HepG2 (cell line): ENCODE measurements around the gene UBE2H. TPM values are rescaled to one million over a fixed set of nuclear protein-coding genes. Genes with fewer than 3 reads are reported as not detected.

Source experiments
- CAMTA2 ChIP-seq: sonication (generic); formaldehyde crosslinking; IDR thresholded peaks from 2 replicates; pipeline ENCODE4 v1.4.0; 2020; ENCODE audit warnings: mild to moderate bottlenecking, missing genetic modification reagents, borderline replicate concordance
- CBX2 ChIP-seq, 2 experiments: fragments of 200-600 bp in 1 of 2; sonication (generic); formaldehyde crosslinking in 1 of 2; IDR thresholded peaks; 2 replicates each; pipeline versions ENCODE4 v1.7.0 to v1.8.1; 2018 to 2022; ENCODE audit warnings: low read depth in 2 of 2, low read length in 1 of 2, mild to moderate bottlenecking in 1 of 2, missing genetic modification reagents in 1 of 2
- CBX5 ChIP-seq: sonication (generic); formaldehyde crosslinking; IDR thresholded peaks from 2 replicates; pipeline ENCODE4 v1.4.0; 2020; ENCODE audit warnings: missing genetic modification reagents, borderline replicate concordance
- GATAD2A ChIP-seq: IDR thresholded peaks from 2 replicates; pipeline ENCODE4 v1.6.1; 2016
- HCFC1 ChIP-seq: fragments of 150-350 bp; IDR thresholded peaks from 2 replicates; pipeline ENCODE4 v1.6.1; 2014; ENCODE audit warnings: low read depth, low read length
- HDAC1 ChIP-seq: sonication (generic); formaldehyde crosslinking; IDR thresholded peaks from 2 replicates; pipeline ENCODE4 v1.5.1; 2020; ENCODE audit warnings: mild to moderate bottlenecking, missing genetic modification reagents
- HOXA3 ChIP-seq: sonication (generic); formaldehyde crosslinking; IDR thresholded peaks from 2 replicates; pipeline ENCODE4 v1.5.0; 2020; ENCODE audit warnings: missing genetic modification reagents
- KDM1A ChIP-seq: IDR thresholded peaks from 2 replicates; pipeline ENCODE4 v1.6.1; 2016; ENCODE audit warnings: missing compliant biosample characterization
- KLF16 ChIP-seq, 2 experiments: sonication (generic) in 1 of 2; formaldehyde crosslinking in 1 of 2; IDR thresholded peaks; 2 replicates each; pipeline versions ENCODE4 v1.6.1 to v1.8.0; 2016 to 2023; ENCODE audit warnings: missing genetic modification reagents in 2 of 2, missing compliant biosample characterization in 1 of 2
- MEIS2 ChIP-seq: sonication (generic); formaldehyde crosslinking; IDR thresholded peaks from 2 replicates; pipeline ENCODE4 v1.9.0; 2021; ENCODE audit warnings: mild to moderate bottlenecking, missing genetic modification reagents
- MTF1 ChIP-seq: sonication (generic); formaldehyde crosslinking; IDR thresholded peaks from 2 replicates; pipeline ENCODE4 v1.5.0; 2020; ENCODE audit warnings: missing genetic modification reagents
- NCOA5 ChIP-seq: sonication (generic); formaldehyde crosslinking; IDR thresholded peaks from 2 replicates; pipeline ENCODE4 v1.4.0; 2020; ENCODE audit warnings: missing genetic modification reagents
- TMF1 ChIP-seq: sonication (generic); formaldehyde crosslinking; IDR thresholded peaks from 2 replicates; pipeline ENCODE4 v1.8.1; 2022; ENCODE audit warnings: low read depth, missing genetic modification reagents
- YEATS4 ChIP-seq: sonication (generic); formaldehyde crosslinking; IDR thresholded peaks from 2 replicates; pipeline ENCODE4 v1.4.0; 2020; ENCODE audit warnings: missing genetic modification reagents, borderline replicate concordance
- ZMAT3 ChIP-seq: sonication (generic); formaldehyde crosslinking; conservative IDR thresholded peaks from 2 replicates; pipeline ENCODE4 v1.7.0; 2021; ENCODE audit warnings: missing genetic modification reagents
- ZMYM2 ChIP-seq: sonication (generic); formaldehyde crosslinking; IDR thresholded peaks from 2 replicates; pipeline ENCODE4 v1.8.0; 2022; ENCODE audit warnings: mild to moderate bottlenecking, missing genetic modification reagents
- ZNF33A ChIP-seq: sonication (generic); formaldehyde crosslinking; IDR thresholded peaks from 2 replicates; pipeline ENCODE4 v1.5.1; 2020; ENCODE audit warnings: missing genetic modification reagents, mild to moderate bottlenecking, moderate library complexity, borderline replicate concordance
- ZNF614 ChIP-seq: IDR thresholded peaks from 2 replicates; pipeline ENCODE4 v1.6.1; 2018; ENCODE audit warnings: missing biosample characterization, missing genetic modification reagents, inconsistent platforms, borderline replicate concordance
- ZSCAN20 ChIP-seq: sonication (generic); formaldehyde crosslinking; IDR thresholded peaks from 2 replicates; pipeline ENCODE4 v1.4.0; 2020; ENCODE audit warnings: missing genetic modification reagents, mild to moderate bottlenecking, borderline replicate concordance
- polyA plus RNA-seq, 8 experiments: library from polyadenylated mRNA; depleted of rRNA in 3 of 8; stranded (reverse) in 7 of 8; unstranded in 1 of 8; fragments of >200 nt; fragmentation: Illumina TruSeq in 4 of 8; extraction: Trizol in 4 of 8; gene quantifications; 2 replicates each; pipeline versions ENCODE4 v1.2.1 to v1.2.3, GENCODE V29; 2011 to 2016; ENCODE audit warnings: low read depth in 4 of 8, missing spikeins in 1 of 8, mixed read lengths in 1 of 8; ENCODE audit not compliant: insufficient read depth in 1 of 8
- total RNA-seq, 5 experiments: library from RNA; depleted of rRNA; stranded (reverse); fragments of >200 nt; fragmentation: Illumina TruSeq; extraction: Trizol; gene quantifications; 2 replicates each; pipeline ENCODE4 v1.2.3, GENCODE V29; 2016; ENCODE audit warnings: low read depth in 1 of 5
- TF ChIP-seq, protein P1 (sequence below): sonication (generic); formaldehyde crosslinking; IDR thresholded peaks from 2 replicates; pipeline ENCODE4 v1.8.1; 2023; ENCODE audit warnings: mild to moderate bottlenecking, inconsistent platforms, moderate library complexity, missing genetic modification reagents, borderline replicate concordance
- TF ChIP-seq, protein P2 (sequence below): sonication (generic); IDR thresholded peaks from 2 replicates; pipeline ENCODE4 v1.6.1; 2016; ENCODE audit warnings: low read depth, borderline replicate concordance
- TF ChIP-seq, protein P3 (sequence below): sonication (generic); formaldehyde crosslinking; IDR thresholded peaks from 2 replicates; pipeline ENCODE4 v1.9.0; 2021; ENCODE audit warnings: mild to moderate bottlenecking, missing genetic modification reagents

UBE2H gene
- total and polyA plus RNA-seq, 2 of the 13 experiments (the other 11 are each of a cell fraction or from before 2014, with no cell fraction given), result 15.5 to 40.1 TPM

GRCh38 chr7:129948877-129949291, 3.9 kb downstream of the UBE2H start (continued):
- TF ChIP-seq CBX5 (CRISPR knock-in tag) (peak; percentile 35; the same call in 1 of the 2 replicates), CAMTA2 (CRISPR knock-in tag) (no peak), KDM1A (no peak), MTF1 (CRISPR knock-in tag) (no peak), ZNF33A (no peak), GATAD2A (CRISPR knock-in tag) (peak; percentile 90), KLF16 (CRISPR knock-in tag; IDR thresholded peaks at IDR 0.05) (peak in 1 of 2 experiments; percentile 88; a peak in 1 of 4 replicates), ZMYM2 (CRISPR knock-in tag) (0 out of 2 replicates have a peak, but pooled peaks have one; percentile 35), CBX2 (IDR thresholded peaks at IDR 0.05; ENCODE audit: low read depth, low read length) (no peak), CBX2 (CRISPR knock-in tag; IDR thresholded peaks at IDR 0.05; ENCODE audit: low read depth) (no peak), ZSCAN20 (CRISPR knock-in tag) (no peak), ZMAT3 (CRISPR knock-in tag) (no peak; the same call in 1 of the 2 replicates), TMF1 (no peak), NCOA5 (CRISPR knock-in tag) (no peak), YEATS4 (CRISPR knock-in tag) (peak; percentile 58), HDAC1 (CRISPR knock-in tag) (peak; percentile 85), HCFC1 (no peak), HOXA3 (CRISPR knock-in tag) (peak; percentile 74), MEIS2 (CRISPR knock-in tag) (peak; percentile 82; the same call in 1 of the 2 replicates), ZNF614 (CRISPR knock-in tag) (peak; percentile 65)
- TF ChIP-seq, protein P1, sequence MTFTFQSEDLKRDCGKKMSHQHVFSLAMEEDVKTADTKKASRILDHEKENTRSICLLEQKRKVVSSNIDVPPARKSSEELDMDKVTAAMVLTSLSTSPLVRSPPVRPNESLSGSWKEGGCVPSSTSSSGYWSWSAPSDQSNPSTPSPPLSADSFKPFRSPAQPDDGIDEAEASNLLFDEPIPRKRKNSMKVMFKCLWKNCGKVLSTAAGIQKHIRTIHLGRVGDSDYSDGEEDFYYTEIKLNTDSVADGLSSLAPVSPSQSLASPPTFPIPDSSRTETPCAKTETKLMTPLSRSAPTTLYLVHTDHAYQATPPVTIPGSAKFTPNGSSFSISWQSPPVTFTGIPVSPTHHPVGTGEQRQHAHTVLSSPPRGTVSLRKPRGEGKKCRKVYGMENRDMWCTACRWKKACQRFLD (CRISPR knock-in tag), result no peak; the same call in 1 of the 2 replicates
- TF ChIP-seq, protein P2, sequence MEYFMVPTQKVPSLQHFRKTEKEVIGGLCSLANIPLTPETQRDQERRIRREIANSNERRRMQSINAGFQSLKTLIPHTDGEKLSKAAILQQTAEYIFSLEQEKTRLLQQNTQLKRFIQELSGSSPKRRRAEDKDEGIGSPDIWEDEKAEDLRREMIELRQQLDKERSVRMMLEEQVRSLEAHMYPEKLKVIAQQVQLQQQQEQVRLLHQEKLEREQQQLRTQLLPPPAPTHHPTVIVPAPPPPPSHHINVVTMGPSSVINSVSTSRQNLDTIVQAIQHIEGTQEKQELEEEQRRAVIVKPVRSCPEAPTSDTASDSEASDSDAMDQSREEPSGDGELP, result peak; percentile 100
- TF ChIP-seq, protein P3, sequence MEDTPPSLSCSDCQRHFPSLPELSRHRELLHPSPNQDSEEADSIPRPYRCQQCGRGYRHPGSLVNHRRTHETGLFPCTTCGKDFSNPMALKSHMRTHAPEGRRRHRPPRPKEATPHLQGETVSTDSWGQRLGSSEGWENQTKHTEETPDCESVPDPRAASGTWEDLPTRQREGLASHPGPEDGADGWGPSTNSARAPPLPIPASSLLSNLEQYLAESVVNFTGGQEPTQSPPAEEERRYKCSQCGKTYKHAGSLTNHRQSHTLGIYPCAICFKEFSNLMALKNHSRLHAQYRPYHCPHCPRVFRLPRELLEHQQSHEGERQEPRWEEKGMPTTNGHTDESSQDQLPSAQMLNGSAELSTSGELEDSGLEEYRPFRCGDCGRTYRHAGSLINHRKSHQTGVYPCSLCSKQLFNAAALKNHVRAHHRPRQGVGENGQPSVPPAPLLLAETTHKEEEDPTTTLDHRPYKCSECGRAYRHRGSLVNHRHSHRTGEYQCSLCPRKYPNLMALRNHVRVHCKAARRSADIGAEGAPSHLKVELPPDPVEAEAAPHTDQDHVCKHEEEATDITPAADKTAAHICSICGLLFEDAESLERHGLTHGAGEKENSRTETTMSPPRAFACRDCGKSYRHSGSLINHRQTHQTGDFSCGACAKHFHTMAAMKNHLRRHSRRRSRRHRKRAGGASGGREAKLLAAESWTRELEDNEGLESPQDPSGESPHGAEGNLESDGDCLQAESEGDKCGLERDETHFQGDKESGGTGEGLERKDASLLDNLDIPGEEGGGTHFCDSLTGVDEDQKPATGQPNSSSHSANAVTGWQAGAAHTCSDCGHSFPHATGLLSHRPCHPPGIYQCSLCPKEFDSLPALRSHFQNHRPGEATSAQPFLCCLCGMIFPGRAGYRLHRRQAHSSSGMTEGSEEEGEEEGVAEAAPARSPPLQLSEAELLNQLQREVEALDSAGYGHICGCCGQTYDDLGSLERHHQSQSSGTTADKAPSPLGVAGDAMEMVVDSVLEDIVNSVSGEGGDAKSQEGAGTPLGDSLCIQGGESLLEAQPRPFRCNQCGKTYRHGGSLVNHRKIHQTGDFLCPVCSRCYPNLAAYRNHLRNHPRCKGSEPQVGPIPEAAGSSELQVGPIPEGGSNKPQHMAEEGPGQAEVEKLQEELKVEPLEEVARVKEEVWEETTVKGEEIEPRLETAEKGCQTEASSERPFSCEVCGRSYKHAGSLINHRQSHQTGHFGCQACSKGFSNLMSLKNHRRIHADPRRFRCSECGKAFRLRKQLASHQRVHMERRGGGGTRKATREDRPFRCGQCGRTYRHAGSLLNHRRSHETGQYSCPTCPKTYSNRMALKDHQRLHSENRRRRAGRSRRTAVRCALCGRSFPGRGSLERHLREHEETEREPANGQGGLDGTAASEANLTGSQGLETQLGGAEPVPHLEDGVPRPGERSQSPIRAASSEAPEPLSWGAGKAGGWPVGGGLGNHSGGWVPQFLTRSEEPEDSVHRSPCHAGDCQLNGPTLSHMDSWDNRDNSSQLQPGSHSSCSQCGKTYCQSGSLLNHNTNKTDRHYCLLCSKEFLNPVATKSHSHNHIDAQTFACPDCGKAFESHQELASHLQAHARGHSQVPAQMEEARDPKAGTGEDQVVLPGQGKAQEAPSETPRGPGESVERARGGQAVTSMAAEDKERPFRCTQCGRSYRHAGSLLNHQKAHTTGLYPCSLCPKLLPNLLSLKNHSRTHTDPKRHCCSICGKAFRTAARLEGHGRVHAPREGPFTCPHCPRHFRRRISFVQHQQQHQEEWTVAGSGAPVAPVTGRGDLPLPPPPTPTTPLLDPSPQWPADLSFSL, result no peak
